Measurements from ENCODE around the gene CXCR1.
A peak's percentile ranks its signal among the peaks of the same experiment; 100 is the strongest.

CXCR1 gene

GRCh38 chr2:218166791-218167190, at the start of gene CXCR1:
TSS of gene CXCR1 (minus strand) at chr2:218166962. CDS start at chr2:218165211, 1,751 bp downstream.
- no peak within 1 kb of the TSS for H3K4me3 ChIP-seq (replicated peaks in 1 of 2; ENCODE audit: low read depth in 2 of 2, low read length in 2 of 2)
- no peak for TF ChIP-seq CTCF (IDR thresholded peaks at IDR 0.05; ENCODE audit: low read depth, low read length)
- DNase-seq (ENCODE audit: low read depth in 2 of 2), result no peak

DNA sequence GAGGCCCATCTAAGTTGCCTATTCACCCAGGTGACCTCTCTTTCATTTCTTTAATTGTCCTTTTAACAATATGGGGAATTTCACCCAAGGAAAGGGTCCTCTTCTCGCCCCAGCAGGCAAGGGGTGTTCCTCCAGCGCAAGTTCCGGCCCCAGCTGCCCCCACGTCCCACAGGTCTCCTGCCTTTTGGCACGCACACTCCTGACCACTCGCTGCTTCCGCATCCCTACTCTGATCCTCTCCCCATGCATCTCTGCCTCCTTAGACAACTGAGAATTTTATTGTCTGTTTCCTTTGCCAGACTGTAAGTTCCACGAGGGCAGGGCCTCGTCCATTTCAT, 49.5 kb upstream of the CXCR1 start:
- DNase-seq (ENCODE audit: low read depth in 2 of 2), result peak in 1 of 2 donors; percentile 25
- peak overlapping the region; percentile 98 for H3K4me3 ChIP-seq (replicated peaks in 1 of 2; ENCODE audit: low read depth in 2 of 2, low read length in 2 of 2)
- no peak for TF ChIP-seq CTCF (IDR thresholded peaks at IDR 0.05; ENCODE audit: low read depth, low read length)

DNA sequence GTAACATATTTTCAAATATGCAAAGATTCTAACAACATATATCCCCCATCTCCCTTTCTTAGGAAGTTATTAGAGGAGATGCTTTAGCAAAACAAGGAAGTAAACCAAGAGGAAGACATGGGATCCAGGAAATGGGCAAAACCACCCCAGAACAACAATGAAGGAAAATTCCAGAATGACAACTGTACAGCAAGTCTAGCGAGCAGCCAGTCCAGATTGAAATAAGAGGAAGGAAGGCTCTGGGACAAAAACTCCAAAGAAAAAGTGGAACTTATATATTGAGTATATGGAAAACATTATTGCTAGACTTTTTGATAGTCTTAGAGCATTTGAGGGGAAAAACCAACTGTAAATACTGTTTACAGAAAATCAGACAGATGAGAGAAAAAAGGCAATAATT, 47.4 kb upstream of the CXCR1 start:
- H3K4me3 ChIP-seq (replicated peaks in 1 of 2; ENCODE audit: low read depth in 2 of 2, low read length in 2 of 2), result no peak overlapping the region
- DNase-seq (ENCODE audit: low read depth in 2 of 2), result no peak
- no peak for TF ChIP-seq CTCF (IDR thresholded peaks at IDR 0.05; ENCODE audit: low read depth, low read length)

GRCh38 chr2:218209078-218209477, 42.3 kb upstream of the CXCR1 start:
- no peak overlapping the region for H3K4me3 ChIP-seq (replicated peaks in 1 of 2; ENCODE audit: low read depth in 2 of 2, low read length in 2 of 2)
- TF ChIP-seq CTCF (IDR thresholded peaks at IDR 0.05; ENCODE audit: low read depth, low read length), result no peak
- DNase-seq (ENCODE audit: low read depth in 2 of 2), result no peak

DNA sequence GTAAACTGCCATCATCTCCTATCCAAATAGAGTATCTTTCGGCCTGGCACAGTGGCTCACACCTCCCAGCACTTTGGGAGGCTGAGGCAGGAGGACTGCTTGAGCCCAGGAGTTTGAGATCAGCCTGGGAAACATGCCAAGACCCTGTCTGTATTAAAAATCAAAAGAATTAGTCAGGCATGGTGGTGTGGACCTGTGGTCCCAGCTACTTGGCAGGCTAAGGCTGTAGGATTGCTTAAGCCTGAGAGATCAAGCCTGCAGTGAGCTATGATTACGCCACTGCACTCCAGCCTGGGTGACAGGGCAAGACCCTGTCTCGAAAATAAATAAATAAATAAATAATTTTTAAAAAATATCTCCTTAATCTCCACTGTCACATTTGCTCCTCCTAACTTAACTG, 35.5 kb upstream of the CXCR1 start:
- peak; percentile 31 to 34 for DNase-seq (ENCODE audit: low read depth in 2 of 2)
- TF ChIP-seq CTCF (IDR thresholded peaks at IDR 0.05; ENCODE audit: low read depth, low read length), result no peak
- H3K4me3 ChIP-seq (replicated peaks in 1 of 2; ENCODE audit: low read depth in 2 of 2, low read length in 2 of 2), result no peak overlapping the region

GRCh38 chr2:218196974-218197373, 30.2 kb upstream of the CXCR1 start:
- DNase-seq (ENCODE audit: low read depth in 2 of 2), result no peak
- TF ChIP-seq CTCF (IDR thresholded peaks at IDR 0.05; ENCODE audit: low read depth, low read length), result no peak
- no peak overlapping the region for H3K4me3 ChIP-seq (replicated peaks in 1 of 2; ENCODE audit: low read depth in 2 of 2, low read length in 2 of 2)

GRCh38 chr2:218194880-218195279, 28.1 kb upstream of the CXCR1 start:
- TF ChIP-seq CTCF (IDR thresholded peaks at IDR 0.05; ENCODE audit: low read depth, low read length), result no peak
- DNase-seq (ENCODE audit: low read depth in 2 of 2), result peak; percentile 29 to 33
- H3K4me3 ChIP-seq (replicated peaks in 1 of 2; ENCODE audit: low read depth in 2 of 2, low read length in 2 of 2), result no peak overlapping the region

All from cardiac fibroblast (primary cell).